NCI-H748 (cell line): ENCODE measurements around the gene GNB4.

Experiments
- DNase-seq: peaks from one replicate; lab custom pipeline; 2025; ENCODE audit not compliant: unreplicated experiment; lab: John Stamatoyannopoulos, UW

Gene GNB4

DNA sequence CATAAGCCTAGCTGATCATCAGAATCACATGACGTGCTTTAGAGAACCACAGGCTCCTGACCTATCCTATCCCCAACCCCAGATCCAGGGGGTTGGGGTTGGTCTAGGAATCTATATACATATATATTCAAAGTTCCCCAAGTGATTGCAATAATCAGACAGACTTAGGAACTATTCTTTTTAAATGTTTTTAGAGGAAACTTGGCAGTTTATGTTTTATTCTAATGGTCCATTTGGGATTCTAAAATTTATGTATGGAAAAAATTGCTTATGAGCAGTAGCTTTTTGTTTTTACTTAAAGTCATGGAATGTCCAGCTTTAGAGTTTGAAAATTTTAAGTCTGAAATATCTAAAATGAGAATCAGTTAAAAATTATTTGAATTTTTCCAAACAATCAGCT, 81.6 kb downstream of the GNB4 start:
- no peak for DNase-seq

DNA sequence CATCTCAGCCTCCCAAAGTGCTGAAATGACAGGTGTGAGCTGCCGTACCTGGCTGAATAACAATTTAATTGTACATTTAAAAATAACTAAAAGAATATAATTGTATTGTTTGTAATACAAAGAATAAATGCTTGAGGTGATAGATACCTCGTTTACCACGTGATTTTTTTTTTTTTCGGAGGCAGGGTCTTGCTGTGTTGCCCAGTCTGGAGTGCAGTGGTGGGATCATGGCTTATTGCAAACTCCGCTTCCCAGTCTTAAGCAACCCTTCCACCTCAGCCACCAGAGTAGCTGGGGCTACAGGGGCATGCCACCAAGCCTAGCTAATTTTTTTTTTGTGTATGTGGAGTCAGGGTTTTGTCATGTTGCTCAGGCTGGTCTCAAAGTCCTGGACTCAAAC, 87.9 kb downstream of the GNB4 start:
- DNase-seq, result no peak

DNA sequence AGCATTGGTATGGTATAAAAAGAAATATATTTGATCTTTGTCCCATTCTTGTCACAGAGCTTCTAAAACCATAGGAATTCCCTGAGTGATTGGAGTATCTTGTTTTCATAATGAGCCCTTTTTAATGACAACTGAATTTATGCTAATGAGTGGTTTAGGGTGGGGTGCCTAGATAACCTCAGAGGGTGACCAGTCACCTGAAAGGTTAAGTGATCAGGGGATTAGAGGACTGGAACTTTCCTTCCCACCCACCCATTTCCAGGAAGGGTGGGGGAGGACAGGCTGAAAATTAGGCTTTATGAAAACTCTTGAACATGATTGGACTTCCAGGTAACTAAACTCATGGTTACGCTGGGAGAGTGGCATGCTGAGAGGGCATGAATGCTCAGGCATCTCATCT, 95.3 kb downstream of the GNB4 start:
- DNase-seq, result no peak

DNA sequence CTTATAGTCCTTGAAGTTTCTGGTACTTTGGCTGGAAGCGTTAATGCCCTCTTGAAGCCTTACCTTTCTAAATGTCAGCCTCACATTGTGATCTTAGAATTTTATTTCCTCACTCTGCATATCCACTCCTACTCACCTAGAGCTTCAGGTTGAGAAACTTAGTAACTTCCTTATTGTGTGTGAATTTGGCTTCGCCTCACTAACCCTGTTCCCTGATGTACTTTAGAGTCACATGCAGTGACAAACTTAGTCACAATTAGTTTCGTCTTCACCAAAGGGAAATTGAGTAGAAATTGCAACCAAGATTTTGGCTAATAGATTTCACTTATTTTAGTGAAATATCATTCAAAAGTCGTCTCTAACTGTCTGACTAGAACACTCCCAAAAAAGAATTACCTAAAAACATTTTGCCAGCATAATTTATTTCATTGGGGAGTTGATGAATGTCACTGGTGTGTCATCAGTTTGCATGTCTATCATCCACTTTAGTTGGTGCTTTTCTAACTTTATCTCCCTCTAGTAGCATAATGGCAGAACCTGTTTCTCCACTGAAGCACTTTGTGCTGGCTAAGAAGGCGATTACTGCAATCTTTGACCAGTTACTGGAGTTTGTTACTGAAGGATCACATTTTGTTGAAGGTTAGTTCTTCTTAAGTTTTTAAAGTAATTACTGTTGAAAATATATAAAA, 102.8 kb downstream of the GNB4 start:
- DNase-seq, result no peak

DNA sequence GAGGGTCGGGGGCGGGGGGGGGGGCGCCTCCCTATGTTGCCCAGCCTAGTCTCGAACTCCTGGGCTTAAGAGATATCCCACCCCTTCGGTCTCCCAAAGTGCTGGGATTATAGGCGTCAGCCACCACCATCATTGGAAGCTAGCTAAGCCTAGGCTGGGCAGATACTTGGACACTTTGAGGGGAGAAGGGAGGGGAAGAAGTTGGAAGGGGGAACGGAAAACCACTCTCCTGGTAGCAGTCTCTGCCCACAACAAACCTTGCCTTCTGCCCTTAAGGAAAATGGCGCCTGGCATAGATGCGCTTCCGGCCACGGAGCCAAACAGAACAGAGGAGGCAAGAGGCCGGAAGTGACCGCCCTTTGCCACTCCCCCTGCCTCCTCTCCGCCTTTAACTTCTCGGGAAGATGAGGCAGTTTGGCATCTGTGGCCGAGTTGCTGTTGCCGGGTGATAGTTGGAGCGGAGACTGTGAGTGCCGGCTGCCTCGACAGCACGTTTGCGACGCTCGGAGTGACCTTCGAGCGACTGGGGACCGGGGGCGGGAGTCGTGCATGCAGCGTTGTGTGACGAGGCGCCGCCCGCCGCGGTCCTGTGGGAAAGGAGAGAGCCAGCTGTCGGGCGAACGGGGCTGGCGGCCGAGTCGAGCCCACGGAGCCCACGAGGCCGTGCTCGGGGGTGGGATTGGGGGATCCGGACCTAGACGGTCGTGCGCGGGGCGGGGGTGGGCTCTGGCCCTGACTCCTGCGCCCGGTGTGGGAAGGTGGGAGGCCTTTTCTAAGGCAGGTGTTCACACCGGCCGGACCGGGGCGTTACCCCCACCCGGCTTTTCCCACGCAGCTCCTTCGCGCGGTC, 103.7 kb downstream of the GNB4 start, which contains the start of gene MFN1:
Gene MFN1, plus strand, starts transcription at position 365 of the 850 bp plus-strand sequence. CDS start 1,143 bp downstream, outside the sequence.
- DNase-seq, result peak; percentile 89
